HG03558 (cell line): ENCODE measurements around the gene MAGEA10.
"Not testable (repeated sequence)": the region's sequence is repeated elsewhere in the genome, so short reads cannot be mapped to it uniquely, and the experiment has no call there.

Experiments used
- ATAC-seq: cut with Tn5 transposase; IDR thresholded peaks from one replicate; pipeline ENCODE4 v1.9.1; 2021; ENCODE audit warnings: moderate number of reproducible peaks; ENCODE audit not compliant: unreplicated experiment; ENCODE audit errors: extremely low read depth

Gene MAGEA10

GRCh38 chrX:152138388-152138784 lies at the start of gene MAGEA10:
MAGEA10 (minus strand) TSS chrX:152138577; CDS start chrX:152135620, 2,957 bp downstream.
- no peak for ATAC-seq

GRCh38 chrX:152177497-152178269 lies 39.3 kb upstream of the MAGEA10 start:
- no peak for ATAC-seq

- no peak for ATAC-seq
These were observed 38.7 kb upstream of the MAGEA10 start for GRCh38 chrX:152177052-152177451.

GRCh38 chrX:152175892-152176291 lies 37.5 kb upstream of the MAGEA10 start:
- not testable (repeated sequence) for ATAC-seq

- ATAC-seq, result not testable (repeated sequence)
These were observed 35.5 kb upstream of the MAGEA10 start for GRCh38 chrX:152173923-152174322.

- ATAC-seq, result no peak
These were observed 32.2 kb upstream of the MAGEA10 start for GRCh38 chrX:152170621-152171020.

GRCh38 chrX:152165033-152165743 lies 26.8 kb upstream of the MAGEA10 start:
- ATAC-seq, result no peak

- ATAC-seq, result no peak
These were observed 18.7 kb upstream of the MAGEA10 start for GRCh38 chrX:152157042-152157441.

GRCh38 chrX:152155766-152156310 lies 17.5 kb upstream of the MAGEA10 start:
- ATAC-seq, result no peak

GRCh38 chrX:152154050-152154449 lies 15.7 kb upstream of the MAGEA10 start:
- no peak for ATAC-seq

GRCh38 chrX:152151256-152151655 lies 12.9 kb upstream of the MAGEA10 start:
- no peak for ATAC-seq

GRCh38 chrX:152149648-152150047 lies 11.3 kb upstream of the MAGEA10 start:
- no peak for ATAC-seq

- ATAC-seq, result no peak
These were observed 1.2 kb upstream of the MAGEA10 start for GRCh38 chrX:152139589-152139988.

GRCh38 chrX:152137771-152138387 lies 498 bp downstream of the MAGEA10 start:
- no peak for ATAC-seq

GRCh38 chrX:152136312-152136711 lies 2.1 kb downstream of the MAGEA10 start:
- ATAC-seq, result no peak

- ATAC-seq, result no peak
These were observed 6.9 kb downstream of the MAGEA10 start for GRCh38 chrX:152131525-152131924.

GRCh38 chrX:152129069-152129844 lies 9.1 kb downstream of the MAGEA10 start:
- not testable (repeated sequence) for ATAC-seq

GRCh38 chrX:152117305-152117704 lies 21.1 kb downstream of the MAGEA10 start:
- ATAC-seq, result no peak

- no peak for ATAC-seq
These were observed 29.9 kb downstream of the MAGEA10 start for GRCh38 chrX:152108527-152108926.

GRCh38 chrX:152103866-152104265 lies 34.5 kb downstream of the MAGEA10 start:
- no peak for ATAC-seq
